HG03342 (cell line): ENCODE results near the gene ATP5F1E.
"Not testable (repeated sequence)": the region's sequence is repeated elsewhere in the genome, so short reads cannot be mapped to it uniquely, and the experiment has no call there.

Experiments
- ATAC-seq: cut with Tn5 transposase; IDR thresholded peaks from one replicate; pipeline ENCODE4 v1.9.1; 2021; ENCODE audit warnings: mild to moderate bottlenecking, moderate library complexity; ENCODE audit not compliant: unreplicated experiment

Gene ATP5F1E

GRCh38 chr20:58992911-58993310, 39.2 kb downstream of the ATP5F1E start:
- no peak for ATAC-seq

GRCh38 chr20:58991715-58992114, 40.4 kb downstream of the ATP5F1E start:
- no peak for ATAC-seq

- no peak for ATAC-seq
Observed at GRCh38 chr20:58990651-58991445, 41.3 kb downstream of the ATP5F1E start.

- no peak for ATAC-seq
Observed at GRCh38 chr20:58989196-58989595, 42.9 kb downstream of the ATP5F1E start.

GRCh38 chr20:58988565-58988882, 43.6 kb downstream of the ATP5F1E start:
- ATAC-seq = no peak

- ATAC-seq = no peak
Observed at GRCh38 chr20:58987790-58988564, 44.2 kb downstream of the ATP5F1E start.

- ATAC-seq = no peak
Observed at GRCh38 chr20:58986968-58987517, 45.1 kb downstream of the ATP5F1E start.

- no peak for ATAC-seq
Observed at GRCh38 chr20:58986286-58986967, 45.7 kb downstream of the ATP5F1E start.

GRCh38 chr20:58985656-58986055, 46.5 kb downstream of the ATP5F1E start:
- ATAC-seq = no peak

- ATAC-seq = no peak
Observed at GRCh38 chr20:58984691-58985090, 47.4 kb downstream of the ATP5F1E start.

- not testable (repeated sequence) for ATAC-seq
Observed at GRCh38 chr20:58983115-58983468, 49.0 kb downstream of the ATP5F1E start.

- ATAC-seq = no peak
Observed at GRCh38 chr20:58982406-58983114, 49.6 kb downstream of the ATP5F1E start.

GRCh38 chr20:58981628-58982364, 50.3 kb downstream of the ATP5F1E start:
- ATAC-seq = peak; percentile 27

- ATAC-seq = peak; percentile 68
Observed at GRCh38 chr20:58980711-58981627, 51.2 kb downstream of the ATP5F1E start, which contains the start of gene NELFCD. Gene NELFCD, plus strand, starts transcription at chr20:58981256. Its CDS starts 54 bp downstream, at chr20:58981310.

- no peak for ATAC-seq
Observed at GRCh38 chr20:58978351-58979190, 53.6 kb downstream of the ATP5F1E start.

- no peak for ATAC-seq
Observed at GRCh38 chr20:58976061-58976730, 55.9 kb downstream of the ATP5F1E start.
